HG03095 (cell line): ENCODE measurements around the gene CHCHD3.

Source experiments
- ATAC-seq: cut with Tn5 transposase; IDR thresholded peaks from one replicate; pipeline ENCODE4 v1.9.1; 2021; ENCODE audit warnings: moderate library complexity; ENCODE audit not compliant: unreplicated experiment

The CHCHD3 gene

DNA sequence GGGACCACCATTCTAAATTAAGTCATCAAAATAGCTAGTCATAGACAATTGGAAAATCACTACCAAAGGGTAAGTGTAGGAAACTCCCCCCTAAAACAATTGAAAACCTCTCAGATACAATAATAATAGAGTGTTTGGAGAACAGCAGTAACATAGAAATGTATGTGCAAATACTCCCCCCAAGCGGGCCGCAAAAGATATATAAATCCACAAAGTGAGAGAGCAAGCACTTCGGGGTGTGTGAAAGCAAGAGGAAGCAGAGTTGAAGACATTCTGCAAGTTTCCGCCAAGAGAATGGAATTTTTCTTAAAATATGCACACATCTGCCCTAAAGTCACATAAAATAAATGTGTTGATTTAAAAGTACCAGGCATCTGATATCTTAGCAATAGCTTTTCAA lies 33.3 kb downstream of the CHCHD3 start:
- ATAC-seq = no peak

DNA sequence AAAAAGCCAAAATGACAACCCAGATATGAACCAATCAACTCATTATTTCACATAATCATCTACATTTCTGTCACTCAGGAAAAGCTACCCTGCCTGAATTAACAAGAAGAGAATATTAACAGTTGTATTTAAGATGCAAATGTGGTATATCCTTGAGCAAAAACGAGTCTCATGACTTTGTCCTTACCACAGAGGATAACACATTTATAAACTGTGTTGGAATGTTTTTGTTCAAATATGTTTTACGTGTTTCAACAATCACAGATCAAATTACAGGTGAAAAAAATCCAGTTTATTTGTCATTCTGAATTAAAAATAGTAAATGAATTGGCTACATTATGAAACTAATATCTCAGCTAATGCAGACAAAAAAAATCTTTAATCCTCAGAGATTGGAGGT lies 34.6 kb downstream of the CHCHD3 start:
- no peak for ATAC-seq

DNA sequence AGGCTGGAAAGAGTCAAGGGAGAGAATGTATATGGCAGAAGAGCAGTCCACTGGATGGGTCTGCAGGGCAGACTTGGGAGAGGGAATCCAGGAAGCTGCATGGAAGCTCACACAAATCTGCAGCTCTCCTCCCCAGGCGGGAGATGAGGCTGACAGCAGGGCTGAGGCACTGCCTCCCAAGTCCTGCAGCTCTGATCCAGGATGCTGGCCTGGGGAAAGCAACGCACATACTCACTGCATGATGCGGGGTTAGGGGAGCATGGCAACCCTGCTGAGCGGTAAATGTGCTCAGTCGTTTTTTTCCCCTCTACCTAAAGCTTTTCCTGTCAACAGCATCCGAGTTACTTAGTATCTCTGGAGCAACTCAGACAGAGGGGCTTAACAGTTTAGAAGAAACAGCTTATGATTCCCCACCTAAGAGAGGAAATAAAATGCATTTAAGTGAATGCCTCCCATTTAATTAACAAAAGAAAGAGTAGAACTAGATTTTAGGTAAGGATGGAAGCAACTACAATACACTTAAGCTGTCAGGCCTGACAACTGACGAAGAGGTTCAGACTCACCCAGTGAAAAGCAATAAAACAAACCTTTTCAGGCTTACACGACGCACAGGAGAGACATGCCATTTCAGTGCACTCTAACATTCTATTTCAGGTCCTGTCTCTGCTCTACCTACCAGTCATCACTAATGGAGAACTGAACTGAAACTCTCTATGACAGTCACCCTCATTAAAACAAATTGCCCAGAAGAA lies 37.0 kb downstream of the CHCHD3 start:
- no peak for ATAC-seq

DNA sequence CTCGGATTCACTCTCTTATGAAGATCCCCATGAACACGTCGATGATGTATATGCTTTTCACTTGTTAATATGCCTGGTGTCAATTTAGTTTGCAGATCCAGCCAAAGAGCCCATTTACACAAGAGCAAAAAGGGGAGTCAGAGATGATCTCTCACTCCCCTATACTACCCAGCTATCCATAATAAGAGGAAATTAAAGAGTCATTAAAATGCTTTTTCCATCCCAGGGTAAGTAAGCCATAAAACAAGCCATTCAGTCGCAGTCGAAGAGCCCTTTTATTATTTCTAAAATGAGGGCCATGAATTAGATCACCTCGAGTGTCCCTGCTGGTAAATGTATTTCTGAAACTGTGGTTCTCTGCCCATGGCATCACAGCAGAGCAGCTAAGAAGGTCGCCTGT lies 41.2 kb downstream of the CHCHD3 start:
- ATAC-seq = no peak

DNA sequence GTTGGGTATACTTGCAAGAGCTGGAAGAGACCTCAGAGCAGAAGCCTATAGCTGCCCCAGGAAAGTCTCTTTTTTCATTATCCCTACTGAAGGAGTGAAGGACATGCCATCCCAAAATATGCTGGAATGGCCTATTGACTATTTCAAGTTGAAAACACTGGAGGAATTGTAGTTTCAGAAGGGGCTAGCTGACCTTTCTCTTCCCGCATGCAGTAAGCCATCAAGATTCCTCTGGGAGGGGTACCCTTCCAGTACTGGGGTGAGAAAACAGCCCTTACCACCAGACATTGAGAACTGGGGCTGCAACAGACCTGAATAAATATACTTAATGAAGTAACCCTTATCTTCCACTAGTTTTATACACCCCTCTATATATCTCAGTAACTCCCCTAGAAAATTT lies 41.7 kb downstream of the CHCHD3 start:
- ATAC-seq = no peak

DNA sequence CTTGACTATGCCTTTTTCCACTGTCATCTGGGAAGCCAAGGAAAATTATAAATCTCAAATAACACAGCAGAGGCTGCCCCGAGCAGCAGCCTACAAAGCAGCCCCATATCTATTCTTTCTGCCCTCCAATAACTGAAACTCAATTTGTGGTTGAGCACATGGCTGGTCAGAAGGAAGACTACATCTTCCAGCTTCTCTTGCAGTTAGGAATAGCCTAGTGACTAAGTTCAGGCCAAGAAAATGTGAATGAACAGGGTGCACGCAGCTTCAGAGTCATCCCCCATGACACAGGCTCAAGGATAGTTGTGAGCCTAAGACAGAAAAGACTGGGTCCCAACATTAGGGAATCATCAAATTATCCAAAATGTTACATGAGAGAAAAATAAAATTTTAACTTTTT lies 42.3 kb downstream of the CHCHD3 start:
- ATAC-seq = no peak

DNA sequence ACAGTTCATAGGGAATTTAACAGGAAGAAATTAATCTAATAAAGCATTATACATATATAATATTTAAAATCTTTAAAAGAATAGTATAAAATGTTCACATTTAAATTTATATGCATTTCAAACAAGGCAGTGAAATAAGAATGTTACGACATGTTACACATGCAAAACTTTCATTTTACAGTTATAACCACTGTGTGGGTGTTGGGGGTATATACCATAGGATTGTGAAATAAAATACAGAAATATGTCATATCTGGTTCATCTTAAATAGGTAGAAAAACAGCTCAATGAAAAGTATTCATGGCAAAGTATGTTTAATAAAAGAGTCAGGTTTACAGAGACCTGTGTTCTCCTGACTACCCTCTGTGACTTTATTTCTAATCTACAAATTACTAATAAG lies 45.6 kb downstream of the CHCHD3 start:
- ATAC-seq = no peak

DNA sequence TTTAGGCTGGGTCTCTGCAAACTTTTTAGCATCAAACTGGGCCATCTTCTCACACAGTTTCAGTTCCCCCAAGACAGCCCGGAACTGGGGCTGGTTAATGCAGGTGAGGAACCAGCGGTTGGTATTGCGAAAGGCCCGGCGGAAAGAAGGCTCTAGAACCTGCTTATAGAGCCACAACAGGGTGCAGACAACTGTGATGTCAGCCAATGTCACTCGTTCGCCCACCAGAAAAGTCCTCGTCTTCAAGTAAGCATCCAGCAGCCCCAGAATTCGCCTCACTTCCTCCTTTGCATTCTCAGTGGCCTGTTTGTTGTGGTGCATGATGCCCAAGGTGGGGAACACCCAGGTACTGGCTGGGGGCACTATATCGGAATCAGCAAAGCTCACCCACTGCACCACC lies 46.6 kb downstream of the CHCHD3 start:
- ATAC-seq = peak; percentile 87

DNA sequence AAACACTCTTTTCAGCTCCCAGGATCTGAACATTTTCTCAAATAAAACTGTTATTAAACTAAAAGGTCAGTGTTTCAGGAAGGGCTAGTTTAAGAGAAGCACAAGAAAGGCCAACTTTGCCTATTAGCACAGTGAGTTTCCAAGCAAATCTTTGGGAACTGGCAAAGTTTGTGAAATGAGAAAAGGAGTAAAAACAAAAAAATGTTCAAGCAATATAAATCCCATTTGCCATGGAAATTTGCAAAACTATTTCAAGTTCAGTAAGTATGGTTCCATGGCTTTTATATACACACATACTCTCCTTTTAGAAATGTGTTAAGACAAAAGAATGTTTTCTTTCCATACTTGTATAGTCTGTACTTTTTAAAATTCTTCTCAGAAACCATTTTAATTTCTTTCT lies 51.5 kb downstream of the CHCHD3 start:
- no peak for ATAC-seq

DNA sequence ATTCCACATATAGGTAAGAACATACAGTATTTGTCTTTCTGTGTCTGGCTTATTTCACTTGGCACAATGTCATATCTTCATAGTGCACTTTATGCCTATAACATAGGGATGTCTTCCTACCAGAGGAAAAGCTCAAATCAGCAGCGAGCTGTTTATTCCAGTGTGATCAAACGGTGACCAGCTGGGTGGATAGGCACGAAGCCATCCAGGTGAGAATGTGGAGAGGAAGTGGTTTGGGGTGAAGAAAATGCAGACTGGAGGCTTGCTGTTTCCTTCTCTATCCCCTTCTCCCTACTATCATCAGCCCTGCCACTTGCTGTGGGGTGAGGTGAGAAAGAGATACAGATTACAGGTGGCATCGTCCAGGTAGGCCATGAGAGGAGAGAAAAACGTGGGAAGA lies 52.4 kb downstream of the CHCHD3 start:
- no peak for ATAC-seq

DNA sequence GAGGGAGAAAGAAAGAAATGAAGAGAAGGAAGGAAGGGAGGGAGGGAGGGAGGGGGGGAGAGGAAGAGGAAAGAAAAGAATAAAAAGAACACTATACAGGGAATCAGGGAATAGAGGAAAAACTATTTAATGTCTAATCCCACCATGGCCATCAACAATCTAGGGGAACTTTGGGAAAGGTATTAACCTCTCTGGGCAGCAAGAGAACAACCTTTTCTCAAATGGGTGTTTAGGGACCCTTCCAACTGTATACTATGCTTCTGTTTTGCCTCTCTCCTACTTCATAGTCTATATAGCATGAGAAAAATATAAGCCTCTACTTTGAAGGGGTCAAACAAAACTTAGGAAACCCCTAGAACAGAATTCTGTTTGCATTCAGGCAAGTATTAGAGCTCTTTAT lies 54.5 kb downstream of the CHCHD3 start:
- ATAC-seq = no peak

DNA sequence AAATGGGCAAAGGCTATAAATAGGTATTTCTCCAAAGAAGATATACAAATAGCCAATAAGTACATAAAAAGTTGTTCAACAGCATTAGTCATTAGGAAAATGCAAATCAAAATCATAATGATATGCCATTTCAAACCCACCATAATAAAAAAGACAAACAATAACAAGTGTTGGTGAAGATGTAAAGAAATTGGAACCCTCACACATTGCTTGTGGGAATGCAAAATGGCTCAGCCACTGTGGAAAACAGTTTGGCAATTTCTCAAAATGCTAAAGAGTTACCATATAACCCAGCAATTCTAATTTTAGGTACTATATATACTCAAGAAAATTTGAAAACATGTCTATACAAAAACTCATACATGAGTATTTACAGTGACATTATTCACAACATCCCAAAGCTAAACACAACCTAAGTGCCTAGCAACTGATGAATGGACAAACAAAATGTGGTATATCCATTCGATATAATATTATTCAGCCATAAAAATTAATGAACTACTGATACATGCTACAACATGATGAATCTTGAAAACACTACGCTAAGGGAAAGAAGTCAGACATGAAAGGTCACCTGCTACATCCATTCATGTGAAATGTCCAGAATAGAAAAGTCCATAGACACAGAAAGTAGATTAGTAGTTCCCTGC lies 55.6 kb downstream of the CHCHD3 start:
- ATAC-seq = no peak

DNA sequence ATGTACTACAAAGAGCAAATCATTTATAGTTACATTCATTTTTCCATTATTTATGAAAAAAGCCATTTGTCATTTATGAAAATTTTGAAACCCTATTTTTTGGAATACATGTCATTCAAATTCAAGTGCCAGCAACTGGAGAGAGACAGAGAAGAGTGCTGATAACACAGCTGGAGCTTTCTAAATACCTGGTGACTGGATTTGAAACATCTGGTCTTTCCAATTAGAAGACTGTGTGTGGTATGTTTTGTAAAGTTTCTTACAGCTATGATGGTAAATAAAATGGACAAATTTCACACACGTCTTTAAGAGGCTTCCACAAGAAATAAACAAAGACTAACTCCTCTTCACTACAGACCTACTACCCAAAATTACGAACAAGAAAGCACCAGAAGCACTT lies 56.8 kb downstream of the CHCHD3 start:
- no peak for ATAC-seq

DNA sequence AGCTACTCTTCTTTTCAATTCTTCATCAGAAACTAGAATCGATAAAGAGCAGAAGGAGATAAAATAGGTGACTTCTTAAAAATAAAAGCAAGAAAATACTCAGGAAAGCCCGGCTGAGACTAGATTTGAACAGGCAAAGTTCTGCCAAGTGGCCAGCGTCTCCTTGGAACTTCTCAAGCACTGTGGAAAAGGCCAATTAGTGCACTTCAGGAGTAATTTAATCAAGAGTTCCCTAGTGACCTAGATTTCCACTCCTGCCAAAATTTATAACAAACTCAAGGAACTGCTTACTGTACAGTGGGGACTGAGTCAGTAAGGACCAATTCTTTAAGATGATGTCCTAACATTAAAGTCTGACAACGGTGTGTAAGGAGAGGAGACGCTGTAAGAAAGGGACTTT lies 57.3 kb downstream of the CHCHD3 start:
- no peak for ATAC-seq

DNA sequence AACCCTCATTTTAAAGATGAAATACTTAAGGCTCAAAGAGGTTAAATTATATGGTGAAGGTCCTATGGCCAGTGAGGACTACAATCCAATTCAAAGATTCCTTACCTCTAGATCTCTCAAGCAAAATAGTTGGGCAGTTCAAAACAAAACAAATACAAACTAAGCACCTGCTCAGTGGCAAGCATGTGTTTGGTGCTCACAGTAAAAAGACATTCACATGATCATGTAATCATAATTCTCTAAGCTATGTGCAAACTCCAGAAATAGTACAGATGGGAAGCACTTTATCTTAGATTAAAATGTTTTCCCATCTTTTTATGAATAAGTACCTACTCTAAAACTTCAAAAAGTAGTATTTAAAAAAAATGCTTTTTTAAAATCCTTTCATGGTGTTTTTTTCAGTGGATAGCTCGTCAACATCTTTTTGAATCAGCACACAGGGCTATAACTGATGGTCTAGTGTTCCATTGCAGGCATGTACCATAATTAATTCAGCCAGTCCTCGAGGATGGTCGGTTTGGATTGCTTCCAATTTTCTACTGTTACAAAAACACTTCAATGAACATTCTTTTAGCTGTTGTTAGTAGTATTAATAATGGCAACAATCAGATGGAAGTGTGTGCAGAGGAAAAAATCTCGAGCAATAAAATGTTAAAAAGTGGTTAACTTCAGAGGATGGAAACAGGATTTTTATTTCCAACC lies 58.4 kb downstream of the CHCHD3 start:
- no peak for ATAC-seq

DNA sequence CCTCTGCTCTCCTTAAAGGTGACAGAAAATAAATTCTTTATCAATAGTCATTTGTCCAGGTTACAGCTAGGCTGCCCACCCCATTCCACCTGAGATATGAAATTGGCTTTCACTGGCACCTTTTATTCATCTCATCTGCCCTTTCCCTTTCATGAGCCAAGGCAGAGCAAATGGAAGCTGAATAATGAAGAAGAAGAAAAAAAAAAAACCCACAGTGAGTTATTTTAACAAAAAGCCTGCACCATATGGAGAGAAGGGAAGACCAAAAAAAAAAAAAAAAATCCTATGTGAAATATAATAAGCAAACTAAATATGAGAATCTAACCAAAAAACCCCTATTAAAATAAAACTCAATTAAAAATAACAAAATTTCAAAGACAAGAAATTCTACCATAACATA lies 59.2 kb downstream of the CHCHD3 start:
- ATAC-seq = no peak

DNA sequence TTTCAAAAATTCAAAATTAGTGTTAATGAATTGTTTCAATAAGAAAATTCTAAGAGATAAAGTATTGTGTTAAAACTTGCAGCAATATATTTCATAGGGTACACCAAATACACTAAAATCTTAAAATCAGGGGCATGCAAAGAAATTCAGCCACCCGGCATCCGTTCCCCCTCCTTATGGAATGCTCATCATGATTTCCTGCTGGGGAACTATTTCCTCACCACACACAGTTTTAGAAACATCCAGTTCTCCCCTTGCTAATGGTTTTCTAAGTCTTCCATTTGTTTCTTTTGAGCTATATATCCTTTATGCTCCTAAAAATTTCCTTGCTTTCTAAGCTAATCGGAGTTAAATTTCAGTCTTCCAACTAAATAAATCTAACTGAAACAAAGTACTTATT lies 60.7 kb downstream of the CHCHD3 start:
- no peak for ATAC-seq

DNA sequence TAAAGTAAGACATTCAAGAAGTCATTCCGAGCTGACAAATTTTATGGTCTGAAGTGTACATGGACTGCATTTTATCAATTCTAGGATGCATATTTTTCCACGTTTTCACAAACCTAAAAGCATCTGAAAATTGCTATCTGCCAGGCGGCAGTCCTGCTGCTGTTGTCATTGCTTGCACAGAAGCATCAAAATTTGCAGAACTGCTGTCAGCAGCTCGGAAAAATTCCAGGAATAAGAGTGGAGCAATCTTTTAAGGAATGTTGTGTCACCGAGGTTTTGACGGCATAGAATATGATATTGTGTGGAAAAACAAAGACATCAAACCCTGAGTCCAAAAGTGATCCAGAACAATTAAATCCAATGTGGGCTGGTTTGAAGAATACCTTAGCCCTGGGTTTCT lies 61.4 kb downstream of the CHCHD3 start:
- ATAC-seq = no peak

DNA sequence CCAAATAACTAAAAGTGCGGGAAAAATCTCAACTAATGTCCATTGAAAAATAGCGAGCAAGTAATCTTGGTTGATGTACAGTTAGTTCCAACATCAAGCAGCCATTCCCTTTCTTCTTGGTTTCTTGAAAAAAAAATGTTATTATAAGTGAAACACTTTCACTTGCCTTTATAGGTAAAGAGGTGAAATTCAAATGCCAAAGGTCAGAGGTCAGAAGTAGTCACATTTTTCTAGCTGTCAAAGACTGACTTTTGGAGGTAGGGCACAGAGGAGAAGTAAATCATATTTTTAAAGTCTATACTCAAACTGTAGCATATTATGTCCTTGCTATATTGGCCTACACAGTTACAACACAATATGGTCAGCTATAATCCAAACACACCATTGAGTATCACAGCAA lies 62.3 kb downstream of the CHCHD3 start:
- ATAC-seq = no peak

DNA sequence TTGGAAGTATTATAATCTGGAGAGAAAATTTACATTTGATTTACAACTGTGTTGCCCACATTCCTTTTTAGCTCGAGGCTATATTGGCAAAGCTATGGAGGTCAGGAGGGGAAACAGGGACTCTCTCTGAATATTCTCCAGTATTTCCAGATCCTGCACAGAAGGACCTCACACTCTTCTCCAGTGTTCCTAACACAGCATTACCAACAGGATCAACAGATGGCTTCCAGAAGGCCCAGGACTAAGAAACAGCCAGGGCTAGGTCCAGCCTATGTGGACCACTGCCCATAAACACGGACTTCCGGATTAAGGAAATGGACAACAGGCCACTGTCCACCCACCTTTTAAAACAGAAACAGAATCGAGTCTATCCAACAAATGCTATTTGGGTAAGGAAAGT lies 65.3 kb downstream of the CHCHD3 start:
- ATAC-seq = no peak

DNA sequence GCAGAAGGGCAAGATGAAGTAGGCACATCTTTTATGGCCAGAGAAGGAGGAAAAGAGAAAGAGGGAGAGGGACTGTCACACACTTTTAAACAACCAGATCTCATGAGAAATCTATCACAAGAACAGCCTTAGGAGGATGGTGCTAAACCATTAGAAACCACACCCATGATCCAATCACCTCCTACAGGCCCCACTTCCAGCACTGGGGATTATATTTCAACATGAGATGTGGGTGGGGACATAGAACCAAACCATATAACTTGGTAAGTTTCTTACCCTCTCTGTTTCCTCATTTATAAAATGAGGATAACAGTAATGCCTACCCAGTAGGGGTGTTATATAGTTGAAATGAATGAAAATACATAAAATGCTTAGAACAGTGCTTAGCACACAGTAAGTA lies 66.0 kb downstream of the CHCHD3 start:
- no peak for ATAC-seq

DNA sequence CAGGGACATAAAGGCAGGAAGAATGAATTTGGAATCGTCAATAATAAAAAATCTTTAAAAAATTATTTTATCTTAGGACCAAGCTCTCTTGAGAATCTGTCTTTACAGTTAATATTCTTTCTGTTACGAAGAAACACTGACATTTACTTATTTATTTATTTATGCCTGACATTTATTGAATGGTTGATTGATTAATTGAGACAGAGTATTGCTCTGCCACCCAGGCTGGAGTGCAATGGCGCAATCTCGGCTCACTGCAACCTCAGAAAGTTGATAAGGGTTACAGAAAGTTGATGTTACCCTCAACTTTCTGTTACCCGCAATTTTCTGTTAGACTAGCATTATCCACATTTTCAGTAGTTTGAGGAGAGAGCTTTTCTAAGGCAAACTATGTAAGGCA lies 70.1 kb downstream of the CHCHD3 start:
- ATAC-seq = no peak
